ENCODE results near the gene ARX. TPM values are rescaled to one million over a fixed set of nuclear protein-coding genes. Genes with fewer than 3 reads are reported as not detected.

ARX gene
- total RNA-seq, 1 experiment from 2014 or later = 0.22 TPM

DNA sequence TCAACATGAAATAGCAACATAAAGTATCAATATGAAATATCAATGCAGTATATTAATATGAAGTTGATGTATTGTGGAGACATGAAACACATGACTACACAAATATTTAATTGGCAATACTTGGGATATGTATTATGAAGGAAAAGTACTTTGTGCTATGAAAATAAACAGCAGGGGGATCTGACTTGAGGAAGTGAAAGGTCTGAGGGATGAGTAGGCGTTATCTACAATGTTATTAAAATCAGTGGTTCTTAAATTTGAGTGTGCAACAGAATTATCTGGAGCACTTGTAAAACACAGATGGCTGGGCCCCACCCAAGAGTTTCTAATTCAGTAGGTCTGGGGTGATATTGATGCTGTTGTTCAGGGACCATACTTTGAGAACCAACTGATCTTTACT lies 27.4 kb upstream of the ARX start:
- ChIA-PET CTCF (no interaction called here), POLR2A (no interaction called here), RAD21 (ENCODE audit: low non-redundant PET in 1 of 2, low total read pairs in 2 of 2, uncharacterized antibody in 2 of 2, unreplicated experiment in 2 of 2) (no interaction called here)
- no peak overlapping the region for H3K4me3 ChIP-seq (replicated peaks in 1 of 2; ENCODE audit: low read depth in 1 of 2, low read length in 2 of 2)
- no peak for DNase-seq (ENCODE audit: low read depth, low spot score)
- no peak overlapping the region for H3K27ac ChIP-seq (ENCODE audit: low read depth, low read length)
- no peaks in the 10 kb centered on the region for H3K4me1 ChIP-seq (ENCODE audit: control insufficient read depth in 1 of 2, insufficient read depth in 2 of 2, low read length in 2 of 2)
- no peaks in the 10 kb centered on the region for H3K9me3 ChIP-seq (ENCODE audit: control insufficient read depth in 1 of 2, insufficient read depth in 1 of 2, low read depth in 1 of 2, low read length in 2 of 2)
- H3K36me3 ChIP-seq (ENCODE audit: control insufficient read depth in 1 of 2, insufficient read depth in 2 of 2, low read length in 2 of 2) = no peaks in the 10 kb centered on the region
- no peak overlapping the region for H3K4me2 ChIP-seq (ENCODE audit: low read length)
- H2AFZ ChIP-seq (ENCODE audit: low read depth, low read length, poor library complexity, severe bottlenecking) = no peak overlapping the region
- H3K9ac ChIP-seq (ENCODE audit: low read length) = no peak overlapping the region
- no TSS peak for BruUV-seq (replicated peaks)
- no peaks in the 10 kb centered on the region for H4K20me1 ChIP-seq (ENCODE audit: insufficient read depth)
- H3K79me2 ChIP-seq (ENCODE audit: insufficient read depth, low read length) = no peaks in the 10 kb centered on the region
- no peak for TF ChIP-seq POLR2AphosphoS5 (IDR thresholded peaks at IDR 0.05; ENCODE audit: low read depth, low read length)
- no peak for TF ChIP-seq ELF1 (IDR thresholded peaks at IDR 0.05; ENCODE audit: borderline replicate concordance, low read depth)
- TF ChIP-seq, protein P1, sequence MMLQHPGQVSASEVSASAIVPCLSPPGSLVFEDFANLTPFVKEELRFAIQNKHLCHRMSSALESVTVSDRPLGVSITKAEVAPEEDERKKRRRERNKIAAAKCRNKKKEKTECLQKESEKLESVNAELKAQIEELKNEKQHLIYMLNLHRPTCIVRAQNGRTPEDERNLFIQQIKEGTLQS (IDR thresholded peaks at IDR 0.05) = no peak
- no peak for TF ChIP-seq SRF (IDR thresholded peaks at IDR 0.05; ENCODE audit: low read depth)
- TF ChIP-seq EZH2phosphoT487 (IDR thresholded peaks at IDR 0.05; ENCODE audit: borderline replicate concordance) = no peak
- TF ChIP-seq CBX3 (IDR thresholded peaks at IDR 0.05; ENCODE audit: low read depth) = no peak
- TF ChIP-seq EZH2 (IDR thresholded peaks at IDR 0.05) = no peak
- no peak for TF ChIP-seq YY1 (IDR thresholded peaks at IDR 0.05; ENCODE audit: extremely low read depth, insufficient replicate concordance, low read depth, low read length)
- no peak for TF ChIP-seq ZFX (IDR thresholded peaks at IDR 0.05)
- TF ChIP-seq SP1 (IDR thresholded peaks at IDR 0.05; ENCODE audit: low read depth) = no peak
- ATAC-seq = no peak
- no peaks in the 10 kb centered on the region for H3K27me3 ChIP-seq (ENCODE audit: insufficient read depth, low read length)
- no peaks in the 10 kb centered on the region for H3K9me2 ChIP-seq (ENCODE audit: insufficient read depth)
- intact Hi-C loops (cut with micrococcal nuclease) = no loop called here

DNA sequence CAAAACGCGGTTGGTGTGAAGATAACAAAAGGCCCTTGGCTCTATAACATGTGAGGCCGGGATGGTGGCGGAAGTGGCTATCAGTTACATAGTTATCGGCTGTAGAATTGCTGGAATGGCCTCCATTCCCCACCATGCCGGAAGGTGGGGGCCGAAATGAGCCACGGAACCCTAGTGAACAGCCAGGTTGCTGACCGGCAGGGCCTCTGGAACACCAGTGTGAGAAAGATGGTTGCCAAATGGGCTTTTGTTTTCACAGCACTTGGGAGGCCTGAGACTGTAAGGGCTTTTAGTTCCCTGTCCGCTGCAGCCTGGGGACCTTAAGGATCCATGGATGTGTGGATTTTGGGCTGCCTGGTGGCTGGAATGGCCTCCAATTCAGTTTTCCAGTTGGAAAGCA lies 23.3 kb upstream of the ARX start:
- BruUV-seq (replicated peaks) = no TSS peak

More for the DNA sequence above, 23.3 kb upstream of the ARX start:
- Histone ChIP-seq H2AFZ (ENCODE audit: low read depth, low read length, poor library complexity, severe bottlenecking) (no peak overlapping the region), H3K36me3 (ENCODE audit: control insufficient read depth in 1 of 2, insufficient read depth in 2 of 2, low read length in 2 of 2) (no peaks in the 10 kb centered on the region), H3K4me1 (ENCODE audit: control insufficient read depth in 1 of 2, insufficient read depth in 2 of 2, low read length in 2 of 2) (no peaks in the 10 kb centered on the region), H3K79me2 (ENCODE audit: insufficient read depth, low read length) (no peaks in the 10 kb centered on the region), H3K4me3 (replicated peaks in 1 of 2; ENCODE audit: low read depth in 1 of 2, low read length in 2 of 2) (no peak overlapping the region), H4K20me1 (ENCODE audit: insufficient read depth) (no peaks in the 10 kb centered on the region), H3K4me2 (ENCODE audit: low read length) (no peak overlapping the region), H3K9ac (ENCODE audit: low read length) (no peak overlapping the region), H3K27ac (ENCODE audit: low read depth, low read length) (no peak overlapping the region), H3K9me2 (ENCODE audit: insufficient read depth) (no peaks in the 10 kb centered on the region), H3K9me3 (ENCODE audit: control insufficient read depth in 1 of 2, insufficient read depth in 1 of 2, low read depth in 1 of 2, low read length in 2 of 2) (no peaks in the 10 kb centered on the region), H3K27me3 (ENCODE audit: insufficient read depth, low read length) (no peaks in the 10 kb centered on the region)
- ATAC-seq (no peak), DNase-seq (ENCODE audit: low read depth, low spot score) (no peak)
- ChIA-PET RAD21 (ENCODE audit: low non-redundant PET in 1 of 2, low total read pairs in 2 of 2, uncharacterized antibody in 2 of 2, unreplicated experiment in 2 of 2) (no interaction called here), POLR2A (no interaction called here), CTCF (no interaction called here)
- TF ChIP-seq SIN3A (IDR thresholded peaks at IDR 0.05; ENCODE audit: low read depth) = no peak
- no peak for TF ChIP-seq SRF (IDR thresholded peaks at IDR 0.05; ENCODE audit: low read depth)
- TF ChIP-seq SP1 (IDR thresholded peaks at IDR 0.05; ENCODE audit: low read depth) = no peak
- TF ChIP-seq, protein P2, sequence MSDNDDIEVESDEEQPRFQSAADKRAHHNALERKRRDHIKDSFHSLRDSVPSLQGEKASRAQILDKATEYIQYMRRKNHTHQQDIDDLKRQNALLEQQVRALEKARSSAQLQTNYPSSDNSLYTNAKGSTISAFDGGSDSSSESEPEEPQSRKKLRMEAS (IDR thresholded peaks at IDR 0.05) = no peak
- no peak for TF ChIP-seq EZH2 (IDR thresholded peaks at IDR 0.05)
- no peak for TF ChIP-seq POLR2AphosphoS5 (IDR thresholded peaks at IDR 0.05; ENCODE audit: low read depth, low read length)
- intact Hi-C loops (cut with micrococcal nuclease) = no loop called here

Measured in HCT116 (cell line).